Suprapubic skin (tissue), 4 donors: ENCODE data around the gene CAPG. TPM values are rescaled to one million over a fixed set of nuclear protein-coding genes. Genes with fewer than 3 reads are reported as not detected.

Experiments used
- DNase-seq, 2 donors: peaks; one replicate each; pipeline ENCODE4 v3.0.0-alpha.2; 2019; ENCODE audit warnings: low spot score in 2 of 2
- H3K27ac ChIP-seq: fragments of 200-600 bp; sonication (generic); one replicate; pipeline ENCODE4 v1.5.1; 2019
- H3K27me3 ChIP-seq: fragments of 200-600 bp; sonication (generic); one replicate; pipeline ENCODE4 v1.5.1; 2019
- H3K36me3 ChIP-seq: fragments of 200-600 bp; sonication (generic); one replicate; pipeline ENCODE4 v1.5.1; 2019
- H3K4me1 ChIP-seq: fragments of 200-600 bp; sonication (generic); one replicate; pipeline ENCODE4 v1.5.1; 2019
- H3K4me3 ChIP-seq: fragments of 200-600 bp; sonication (generic); one replicate; pipeline ENCODE4 v1.5.1; 2019; ENCODE audit warnings: mild to moderate bottlenecking
- H3K9me3 ChIP-seq: fragments of 200-600 bp; sonication (generic); one replicate; pipeline ENCODE4 v1.5.1; 2019
- EP300 ChIP-seq: sonication (generic); formaldehyde crosslinking; IDR thresholded peaks from one replicate; pipeline ENCODE4 v1.6.1; 2017; ENCODE audit warnings: antibody characterized with exemption
- POLR2A ChIP-seq, 2 donors: fragments of 450-650 bp; IDR thresholded peaks; one replicate each; pipeline ENCODE4 v1.6.1; 2017; ENCODE audit warnings: antibody characterized with exemption in 2 of 2, mild to moderate bottlenecking in 2 of 2, moderate library complexity in 2 of 2
- POLR2AphosphoS5 ChIP-seq, 3 donors: sonication (generic); formaldehyde crosslinking; IDR thresholded peaks; one replicate each; pipeline ENCODE4 v1.6.1; 2017; ENCODE audit warnings: antibody characterized with exemption in 3 of 3
- WGBS: methylation state at CpG from one replicate; pipeline ENCODE4 v1.1.5; 2018; 5-methylcytosine and 5-hydroxymethylcytosine counted together
- total RNA-seq, 4 donors: library from RNA; depleted of rRNA; stranded (reverse); fragments of >200 nt; gene quantifications; one replicate each; pipeline ENCODE4 v1.1.0, GENCODE V29; 2016
- TF ChIP-seq, protein P1 (sequence below), 2 donors: fragments of 200-600 bp in 1 of 2; fragments of 450-650 bp in 1 of 2; sonication (generic) in 1 of 2; IDR thresholded peaks; one replicate each; pipeline ENCODE4 v1.5.1; 2016 to 2019; ENCODE audit warnings: antibody characterized with exemption in 2 of 2, mild to moderate bottlenecking in 1 of 2, moderate library complexity in 1 of 2

The CAPG gene
- total RNA-seq, 4 donors from 2014 or later, result 139 to 212 (median 172) TPM

DNA sequence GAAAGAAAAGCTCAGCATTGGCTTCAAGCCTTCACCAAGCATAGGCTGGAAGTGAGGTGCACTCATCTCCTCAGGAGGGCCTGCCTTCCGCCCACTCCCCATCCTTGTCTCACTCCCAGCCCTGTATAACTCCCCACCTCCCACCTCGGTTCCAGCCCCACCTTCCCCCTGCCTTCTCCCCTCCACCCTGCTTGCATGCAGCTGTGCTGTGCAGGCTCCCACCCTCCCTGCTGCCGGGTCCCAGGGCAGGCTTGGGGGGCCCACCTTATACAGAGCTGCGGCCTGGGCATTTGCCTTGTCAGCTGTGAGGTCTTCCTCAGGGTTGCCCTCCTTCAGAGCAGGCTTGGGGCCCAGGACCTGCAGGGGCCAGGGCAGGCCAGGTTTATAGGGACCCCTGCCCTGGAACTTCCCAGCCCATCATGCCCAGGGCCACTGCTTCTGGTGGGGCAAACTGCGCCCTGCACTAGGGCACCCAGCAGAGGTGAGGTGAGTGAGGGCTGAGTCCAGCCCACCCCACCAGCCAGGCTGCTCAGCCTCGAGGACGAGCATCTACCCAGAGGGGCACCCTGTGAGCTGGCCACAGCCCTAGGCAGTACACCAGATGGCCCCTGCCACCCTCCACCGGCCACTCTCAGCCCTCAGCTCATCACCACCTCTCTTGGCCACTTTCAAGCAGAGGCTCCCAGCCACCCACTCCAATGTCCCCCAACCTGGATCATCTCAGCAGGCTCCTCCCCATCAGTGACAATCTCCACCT lies 11.6 kb downstream of the CAPG start:
- Histone ChIP-seq H3K36me3 (peaks cover 47% of the 10 kb centered on the region), H3K27me3 (no peaks in the 10 kb centered on the region), H3K27ac (peak overlapping the region; percentile 4), H3K4me1 (peaks cover 47% of the 10 kb centered on the region), H3K4me3 (no peak overlapping the region), H3K9me3 (no peaks in the 10 kb centered on the region)
- no peak for TF ChIP-seq EP300
- TF ChIP-seq, protein P1, sequence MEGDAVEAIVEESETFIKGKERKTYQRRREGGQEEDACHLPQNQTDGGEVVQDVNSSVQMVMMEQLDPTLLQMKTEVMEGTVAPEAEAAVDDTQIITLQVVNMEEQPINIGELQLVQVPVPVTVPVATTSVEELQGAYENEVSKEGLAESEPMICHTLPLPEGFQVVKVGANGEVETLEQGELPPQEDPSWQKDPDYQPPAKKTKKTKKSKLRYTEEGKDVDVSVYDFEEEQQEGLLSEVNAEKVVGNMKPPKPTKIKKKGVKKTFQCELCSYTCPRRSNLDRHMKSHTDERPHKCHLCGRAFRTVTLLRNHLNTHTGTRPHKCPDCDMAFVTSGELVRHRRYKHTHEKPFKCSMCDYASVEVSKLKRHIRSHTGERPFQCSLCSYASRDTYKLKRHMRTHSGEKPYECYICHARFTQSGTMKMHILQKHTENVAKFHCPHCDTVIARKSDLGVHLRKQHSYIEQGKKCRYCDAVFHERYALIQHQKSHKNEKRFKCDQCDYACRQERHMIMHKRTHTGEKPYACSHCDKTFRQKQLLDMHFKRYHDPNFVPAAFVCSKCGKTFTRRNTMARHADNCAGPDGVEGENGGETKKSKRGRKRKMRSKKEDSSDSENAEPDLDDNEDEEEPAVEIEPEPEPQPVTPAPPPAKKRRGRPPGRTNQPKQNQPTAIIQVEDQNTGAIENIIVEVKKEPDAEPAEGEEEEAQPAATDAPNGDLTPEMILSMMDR (IDR thresholded peaks at IDR 0.05), result no peak
- TF ChIP-seq POLR2AphosphoS5 (IDR thresholded peaks at IDR 0.05), result no peak
- no peak for TF ChIP-seq POLR2A (IDR thresholded peaks at IDR 0.05)
- WGBS, result 62% methylated on average over 3 of the region's 8 CpGs
- peak in 1 of 2 donors; percentile 60 for DNase-seq

DNA sequence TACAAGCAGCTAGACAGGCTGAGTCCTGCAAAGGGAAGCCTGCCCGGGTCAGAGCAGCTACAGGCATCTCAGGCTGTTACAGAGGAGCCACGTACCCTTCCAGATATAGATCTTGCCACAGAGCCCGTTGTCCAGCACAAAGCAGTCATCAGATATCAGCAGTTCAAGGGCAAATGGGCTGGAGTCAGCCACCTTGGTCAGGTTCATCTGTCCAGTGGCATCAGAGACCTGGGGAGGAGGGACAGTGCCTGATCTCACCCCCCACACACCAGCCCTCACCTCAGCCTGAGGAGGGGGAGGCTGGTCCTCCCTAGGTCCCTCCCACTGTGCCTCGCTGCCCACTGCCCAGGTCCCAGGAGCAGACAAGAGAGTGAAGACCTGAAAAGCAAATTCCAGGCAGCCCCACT lies 12.2 kb downstream of the CAPG start:
- TF ChIP-seq, protein P1 (IDR thresholded peaks at IDR 0.05), result no peak
- TF ChIP-seq EP300, result no peak
- no peak for TF ChIP-seq POLR2AphosphoS5 (IDR thresholded peaks at IDR 0.05)
- TF ChIP-seq POLR2A (IDR thresholded peaks at IDR 0.05), result no peak
- no peaks in the 10 kb centered on the region for H3K27me3 ChIP-seq
- H3K36me3 ChIP-seq, result peaks cover 52% of the 10 kb centered on the region
- peak overlapping the region; percentile 71 for H3K27ac ChIP-seq
- WGBS, result 70% methylated on average over 4 of the region's 4 CpGs
- H3K9me3 ChIP-seq, result no peaks in the 10 kb centered on the region
- H3K4me3 ChIP-seq, result no peak overlapping the region
- peak in 1 of 2 donors; percentile 46 for DNase-seq
- H3K4me1 ChIP-seq, result peaks cover 47% of the 10 kb centered on the region

DNA sequence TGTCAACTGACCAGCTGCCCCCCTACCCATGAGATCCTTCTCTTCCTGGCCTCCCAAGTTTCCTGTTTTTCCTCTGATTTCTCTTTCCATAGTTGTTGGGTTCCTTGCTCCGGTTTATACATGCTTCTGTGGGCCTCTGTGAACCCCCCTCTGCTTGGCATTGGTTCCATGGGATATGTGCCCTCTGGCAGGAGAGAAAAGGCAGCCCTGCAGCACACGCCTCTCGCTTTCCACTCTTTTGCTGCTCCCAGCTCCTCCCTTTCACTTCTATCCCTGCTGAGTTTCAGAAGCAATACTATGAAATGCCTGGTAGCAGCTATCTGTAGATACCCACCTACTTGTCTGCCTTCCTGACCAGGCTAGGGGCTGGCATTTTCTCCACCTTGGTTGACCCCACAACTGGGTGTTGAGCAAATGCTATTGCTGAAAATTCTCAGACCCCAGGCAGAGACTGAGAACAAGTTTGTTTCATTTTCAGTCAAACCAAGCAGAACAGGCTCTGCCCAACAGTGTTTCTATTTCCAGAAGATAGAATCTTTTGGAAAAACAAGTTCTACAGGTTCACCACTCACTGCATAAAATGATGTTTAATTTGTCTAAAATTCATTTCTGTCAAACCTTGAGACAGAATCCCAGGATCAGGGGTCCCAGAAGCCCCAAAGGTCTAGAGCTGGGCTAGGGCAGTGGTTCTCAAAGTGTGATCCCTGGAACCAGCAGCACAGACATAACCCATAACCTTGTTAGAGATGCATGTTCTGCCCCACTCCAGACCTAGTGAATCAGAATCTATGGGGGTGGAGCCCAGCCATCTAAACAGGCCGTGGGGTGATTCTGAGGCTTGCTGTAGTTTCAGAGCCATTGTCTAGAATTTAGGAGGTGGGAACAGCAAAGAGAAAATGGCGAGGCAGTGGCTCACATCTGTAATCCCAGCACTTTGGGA lies 13.4 kb downstream of the CAPG start:
- H3K36me3 ChIP-seq, result peaks cover 56% of the 10 kb centered on the region
- DNase-seq, result peak in 1 of 2 donors; percentile 44
- no peaks in the 10 kb centered on the region for H3K9me3 ChIP-seq
- 34% methylated on average over 5 of the region's 5 CpGs for WGBS
- H3K4me1 ChIP-seq, result peaks cover 47% of the 10 kb centered on the region
- H3K27me3 ChIP-seq, result no peaks in the 10 kb centered on the region
- H3K4me3 ChIP-seq, result peak overlapping the region; percentile 3
- H3K27ac ChIP-seq, result peak overlapping the region; percentile 71
- TF ChIP-seq EP300 (no peak), POLR2A (IDR thresholded peaks at IDR 0.05) (no peak), POLR2AphosphoS5 (IDR thresholded peaks at IDR 0.05) (no peak)
- TF ChIP-seq, protein P1 (IDR thresholded peaks at IDR 0.05), result no peak

DNA sequence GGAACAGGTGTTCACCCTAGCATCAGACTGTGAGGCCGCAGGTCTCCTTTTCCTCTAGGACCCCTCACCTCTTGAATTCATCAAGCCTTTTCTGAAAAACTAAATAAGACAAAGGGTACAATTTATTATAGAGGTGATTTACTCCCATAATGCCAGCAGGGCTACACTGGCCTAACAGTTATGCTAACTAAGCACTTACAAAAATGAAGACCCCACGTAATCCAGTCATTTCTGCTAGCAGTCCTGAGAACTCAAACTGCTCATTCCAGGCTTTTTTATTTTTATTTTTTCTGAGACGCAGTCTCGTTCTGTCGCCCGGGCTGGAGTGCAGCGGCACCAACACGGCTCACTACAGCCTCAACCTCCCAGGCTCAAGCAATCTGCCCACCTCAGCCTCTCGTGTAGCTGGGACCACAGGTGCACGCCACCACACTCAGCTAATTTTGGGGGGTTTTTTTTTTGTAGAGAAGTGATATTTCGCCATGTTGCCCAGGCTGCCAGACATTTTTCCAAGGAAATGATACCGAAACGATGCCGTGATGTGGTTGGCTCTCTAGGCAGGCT lies 14.2 kb downstream of the CAPG start:
- TF ChIP-seq EP300, result no peak
- no peak for TF ChIP-seq POLR2AphosphoS5 (IDR thresholded peaks at IDR 0.05)
- no peak for TF ChIP-seq POLR2A (IDR thresholded peaks at IDR 0.05)
- TF ChIP-seq, protein P1 (IDR thresholded peaks at IDR 0.05), result no peak
- Histone ChIP-seq H3K4me1 (peaks cover 52% of the 10 kb centered on the region), H3K27ac (peak overlapping the region; percentile 71), H3K4me3 (no peak overlapping the region), H3K9me3 (no peaks in the 10 kb centered on the region), H3K27me3 (no peaks in the 10 kb centered on the region), H3K36me3 (peaks cover 53% of the 10 kb centered on the region)
- peak in 1 of 2 donors; percentile 44 for DNase-seq
- 63% methylated on average over 14 of the region's 14 CpGs for WGBS
